ENCODE results near the gene RNU1-2.
"Not testable (repeated sequence)": the region's sequence is repeated elsewhere in the genome, so short reads cannot be mapped to it uniquely, and the experiment has no call there.

Gene RNU1-2

GRCh38 chr1:16895598-16896315 is at the start of gene RNU1-2:
RNU1-2 (plus strand) TSS chr1:16895980.
- peak; percentile 85 for DNase-seq (ENCODE audit: low read depth, low spot score)
- H3K27me3 ChIP-seq (ENCODE audit: insufficient read depth, insufficient read length); H3K4me1 ChIP-seq (ENCODE audit: insufficient read depth, insufficient read length); H3K36me3 ChIP-seq (ENCODE audit: insufficient read depth, insufficient read length, low read length); H3K9me3 ChIP-seq (ENCODE audit: insufficient read depth, low read length); H3K4me3 ChIP-seq (ENCODE audit: insufficient read length, low read depth): not testable (repeated sequence)
- H3K9ac ChIP-seq (ENCODE audit: insufficient read length, low read depth) = peak within 1 kb of the TSS; percentile 39

GRCh38 chr1:16856201-16856600 is 39.6 kb upstream of the RNU1-2 start:
- not testable (repeated sequence) for H3K27me3 ChIP-seq (ENCODE audit: insufficient read depth, insufficient read length); H3K9ac ChIP-seq (ENCODE audit: insufficient read length, low read depth); DNase-seq (ENCODE audit: low read depth, low spot score); H3K36me3 ChIP-seq (ENCODE audit: insufficient read depth, insufficient read length, low read length); H3K9me3 ChIP-seq (ENCODE audit: insufficient read depth, low read length); H3K4me3 ChIP-seq (ENCODE audit: insufficient read length, low read depth); H3K4me1 ChIP-seq (ENCODE audit: insufficient read depth, insufficient read length)

GRCh38 chr1:16859167-16860041 is 36.4 kb upstream of the RNU1-2 start:
- not testable (repeated sequence) for H3K4me1 ChIP-seq (ENCODE audit: insufficient read depth, insufficient read length); H3K9me3 ChIP-seq (ENCODE audit: insufficient read depth, low read length); H3K27me3 ChIP-seq (ENCODE audit: insufficient read depth, insufficient read length); H3K36me3 ChIP-seq (ENCODE audit: insufficient read depth, insufficient read length, low read length); H3K4me3 ChIP-seq (ENCODE audit: insufficient read length, low read depth); DNase-seq (ENCODE audit: low read depth, low spot score); H3K9ac ChIP-seq (ENCODE audit: insufficient read length, low read depth)

- not testable (repeated sequence) for H3K4me3 ChIP-seq (ENCODE audit: insufficient read length, low read depth); DNase-seq (ENCODE audit: low read depth, low spot score); H3K9me3 ChIP-seq (ENCODE audit: insufficient read depth, low read length); H3K9ac ChIP-seq (ENCODE audit: insufficient read length, low read depth); H3K4me1 ChIP-seq (ENCODE audit: insufficient read depth, insufficient read length); H3K36me3 ChIP-seq (ENCODE audit: insufficient read depth, insufficient read length, low read length); H3K27me3 ChIP-seq (ENCODE audit: insufficient read depth, insufficient read length)
These were observed 35.7 kb upstream of the RNU1-2 start for GRCh38 chr1:16860048-16860447.

GRCh38 chr1:16861832-16862245 is 33.9 kb upstream of the RNU1-2 start:
- H3K27me3 ChIP-seq (ENCODE audit: insufficient read depth, insufficient read length); H3K9ac ChIP-seq (ENCODE audit: insufficient read length, low read depth); H3K36me3 ChIP-seq (ENCODE audit: insufficient read depth, insufficient read length, low read length); H3K4me1 ChIP-seq (ENCODE audit: insufficient read depth, insufficient read length); H3K4me3 ChIP-seq (ENCODE audit: insufficient read length, low read depth); H3K9me3 ChIP-seq (ENCODE audit: insufficient read depth, low read length); DNase-seq (ENCODE audit: low read depth, low spot score): not testable (repeated sequence)

GRCh38 chr1:16862415-16862814 is 33.4 kb upstream of the RNU1-2 start:
- not testable (repeated sequence) for H3K27me3 ChIP-seq (ENCODE audit: insufficient read depth, insufficient read length); H3K9me3 ChIP-seq (ENCODE audit: insufficient read depth, low read length); H3K36me3 ChIP-seq (ENCODE audit: insufficient read depth, insufficient read length, low read length); H3K9ac ChIP-seq (ENCODE audit: insufficient read length, low read depth); H3K4me3 ChIP-seq (ENCODE audit: insufficient read length, low read depth); H3K4me1 ChIP-seq (ENCODE audit: insufficient read depth, insufficient read length); DNase-seq (ENCODE audit: low read depth, low spot score)

GRCh38 chr1:16863024-16863423 is 32.8 kb upstream of the RNU1-2 start:
- not testable (repeated sequence) for H3K9ac ChIP-seq (ENCODE audit: insufficient read length, low read depth); H3K4me1 ChIP-seq (ENCODE audit: insufficient read depth, insufficient read length); H3K9me3 ChIP-seq (ENCODE audit: insufficient read depth, low read length); H3K4me3 ChIP-seq (ENCODE audit: insufficient read length, low read depth); H3K36me3 ChIP-seq (ENCODE audit: insufficient read depth, insufficient read length, low read length); H3K27me3 ChIP-seq (ENCODE audit: insufficient read depth, insufficient read length); DNase-seq (ENCODE audit: low read depth, low spot score)

GRCh38 chr1:16866926-16867707 is 28.7 kb upstream of the RNU1-2 start:
- H3K9ac ChIP-seq (ENCODE audit: insufficient read length, low read depth); H3K27me3 ChIP-seq (ENCODE audit: insufficient read depth, insufficient read length); H3K36me3 ChIP-seq (ENCODE audit: insufficient read depth, insufficient read length, low read length); H3K9me3 ChIP-seq (ENCODE audit: insufficient read depth, low read length); DNase-seq (ENCODE audit: low read depth, low spot score); H3K4me1 ChIP-seq (ENCODE audit: insufficient read depth, insufficient read length); H3K4me3 ChIP-seq (ENCODE audit: insufficient read length, low read depth): not testable (repeated sequence)

GRCh38 chr1:16868787-16869186 is 27.0 kb upstream of the RNU1-2 start:
- H3K9ac ChIP-seq (ENCODE audit: insufficient read length, low read depth); H3K36me3 ChIP-seq (ENCODE audit: insufficient read depth, insufficient read length, low read length); H3K27me3 ChIP-seq (ENCODE audit: insufficient read depth, insufficient read length); H3K4me3 ChIP-seq (ENCODE audit: insufficient read length, low read depth); DNase-seq (ENCODE audit: low read depth, low spot score); H3K9me3 ChIP-seq (ENCODE audit: insufficient read depth, low read length); H3K4me1 ChIP-seq (ENCODE audit: insufficient read depth, insufficient read length): not testable (repeated sequence)

- DNase-seq (ENCODE audit: low read depth, low spot score); H3K4me3 ChIP-seq (ENCODE audit: insufficient read length, low read depth); H3K4me1 ChIP-seq (ENCODE audit: insufficient read depth, insufficient read length); H3K36me3 ChIP-seq (ENCODE audit: insufficient read depth, insufficient read length, low read length); H3K9ac ChIP-seq (ENCODE audit: insufficient read length, low read depth); H3K27me3 ChIP-seq (ENCODE audit: insufficient read depth, insufficient read length); H3K9me3 ChIP-seq (ENCODE audit: insufficient read depth, low read length): not testable (repeated sequence)
These were observed 25.8 kb upstream of the RNU1-2 start for GRCh38 chr1:16869996-16870395.

GRCh38 chr1:16871171-16871570 is 24.6 kb upstream of the RNU1-2 start:
- not testable (repeated sequence) for H3K36me3 ChIP-seq (ENCODE audit: insufficient read depth, insufficient read length, low read length); H3K27me3 ChIP-seq (ENCODE audit: insufficient read depth, insufficient read length); H3K9ac ChIP-seq (ENCODE audit: insufficient read length, low read depth); H3K9me3 ChIP-seq (ENCODE audit: insufficient read depth, low read length); DNase-seq (ENCODE audit: low read depth, low spot score); H3K4me1 ChIP-seq (ENCODE audit: insufficient read depth, insufficient read length); H3K4me3 ChIP-seq (ENCODE audit: insufficient read length, low read depth)

All from NT2/D1 (cell line).